Measurements from ENCODE around the gene SGSM1.
"Not testable (repeated sequence)": the region's sequence is repeated elsewhere in the genome, so short reads cannot be mapped to it uniquely, and the experiment has no call there.

The SGSM1 gene

GRCh38 chr22:24836282-24836681, 30.3 kb downstream of the SGSM1 start:
- no peak for DNase-seq (ENCODE audit: low read depth in 2 of 2)

DNA sequence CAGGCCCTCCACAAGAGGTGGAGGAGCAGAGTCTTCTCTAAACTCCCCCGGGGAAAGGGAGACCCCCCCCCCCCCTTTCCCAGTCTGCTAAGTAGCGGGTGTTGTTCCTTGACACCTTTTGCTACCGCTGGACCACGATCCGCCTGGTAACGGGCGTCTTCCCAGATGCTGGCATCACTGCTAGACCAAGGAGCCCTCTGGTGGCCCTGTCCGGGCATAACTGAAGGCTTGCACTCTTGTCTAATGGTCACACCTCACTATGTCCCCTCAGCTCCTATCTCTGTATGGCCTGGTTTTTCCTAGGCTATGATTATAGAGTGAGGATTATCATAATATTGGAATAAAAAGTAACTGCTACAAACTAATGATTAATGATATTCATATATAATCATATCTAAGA, 31.5 kb downstream of the SGSM1 start:
- not testable (repeated sequence) for DNase-seq (ENCODE audit: low read depth in 2 of 2)

- DNase-seq (ENCODE audit: low read depth in 2 of 2): no peak
These were observed 35.2 kb downstream of the SGSM1 start for GRCh38 chr22:24841261-24841660.

DNA sequence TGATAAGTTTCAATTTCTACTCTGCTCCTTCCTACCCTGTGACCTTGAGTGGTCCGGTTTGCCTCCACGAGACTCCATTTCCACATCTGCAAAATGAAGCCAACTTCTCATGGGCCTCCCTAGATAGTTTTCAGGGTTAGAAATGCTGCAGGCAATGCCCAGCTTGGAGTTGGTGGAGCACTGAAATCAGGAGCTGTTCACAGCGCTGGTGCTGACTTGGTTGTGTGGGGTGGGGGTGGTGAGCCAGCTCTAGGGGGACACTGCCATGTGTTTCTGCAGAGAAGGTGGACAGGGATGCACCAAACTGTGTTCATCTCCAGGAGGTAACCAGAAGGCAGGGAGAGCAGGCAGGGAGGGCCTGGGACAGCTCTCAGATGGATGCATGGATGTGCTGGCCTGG, 37.0 kb downstream of the SGSM1 start:
- no peak for DNase-seq (ENCODE audit: low read depth in 2 of 2)

- no peak for DNase-seq (ENCODE audit: low read depth in 2 of 2)
These were observed 39.3 kb downstream of the SGSM1 start for GRCh38 chr22:24845041-24845898.

DNA sequence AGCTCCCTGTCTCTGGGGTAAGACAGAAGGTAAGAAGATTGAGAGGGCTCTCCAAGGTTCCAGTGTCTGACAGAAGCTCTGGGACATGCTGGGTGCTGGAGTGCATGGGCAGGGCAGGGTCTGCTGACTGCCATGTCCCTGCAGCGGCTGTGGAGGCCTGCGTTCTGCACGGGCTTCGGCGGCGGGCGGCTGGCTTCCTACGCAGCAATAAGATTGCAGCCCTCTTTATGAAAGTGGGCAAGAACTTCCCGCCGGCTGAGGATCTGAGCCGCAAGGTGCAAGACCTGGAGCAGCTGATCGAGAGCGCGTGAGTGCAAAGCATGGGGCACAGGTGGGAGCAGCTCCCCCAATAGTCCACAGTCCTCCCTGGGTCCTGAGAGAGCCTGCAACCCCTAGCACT, 41.5 kb downstream of the SGSM1 start:
- no peak for DNase-seq (ENCODE audit: low read depth in 2 of 2)

GRCh38 chr22:24848559-24849168, 42.7 kb downstream of the SGSM1 start:
- no peak for DNase-seq (ENCODE audit: low read depth in 2 of 2)

- no peak for DNase-seq (ENCODE audit: low read depth in 2 of 2)
These were observed 49.8 kb downstream of the SGSM1 start for GRCh38 chr22:24855794-24856193.

DNA sequence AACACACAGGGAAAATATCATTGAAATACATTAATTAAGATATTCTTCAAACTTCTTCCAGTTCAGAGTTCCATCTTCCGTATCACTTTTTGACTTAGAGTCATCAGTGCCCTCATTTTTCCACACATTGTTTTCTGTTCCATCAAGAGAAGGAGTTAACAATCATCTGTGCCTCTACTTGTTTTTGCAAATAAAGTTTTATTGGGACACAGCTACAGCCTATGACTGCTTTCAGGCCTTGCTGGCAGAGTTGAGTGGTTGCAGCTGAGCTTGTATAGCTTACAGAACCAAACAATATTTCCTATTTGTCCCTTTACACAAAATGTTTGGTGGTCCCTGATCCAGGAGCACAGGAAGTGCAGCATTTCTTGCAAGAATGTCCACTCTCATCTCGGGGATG, 51.6 kb downstream of the SGSM1 start:
- no peak for DNase-seq (ENCODE audit: low read depth in 2 of 2)

- no peak for DNase-seq (ENCODE audit: low read depth in 2 of 2)
These were observed 53.6 kb downstream of the SGSM1 start for GRCh38 chr22:24859587-24859986.

GRCh38 chr22:24865508-24865907, 59.5 kb downstream of the SGSM1 start:
- DNase-seq (ENCODE audit: low read depth in 2 of 2): no peak

DNA sequence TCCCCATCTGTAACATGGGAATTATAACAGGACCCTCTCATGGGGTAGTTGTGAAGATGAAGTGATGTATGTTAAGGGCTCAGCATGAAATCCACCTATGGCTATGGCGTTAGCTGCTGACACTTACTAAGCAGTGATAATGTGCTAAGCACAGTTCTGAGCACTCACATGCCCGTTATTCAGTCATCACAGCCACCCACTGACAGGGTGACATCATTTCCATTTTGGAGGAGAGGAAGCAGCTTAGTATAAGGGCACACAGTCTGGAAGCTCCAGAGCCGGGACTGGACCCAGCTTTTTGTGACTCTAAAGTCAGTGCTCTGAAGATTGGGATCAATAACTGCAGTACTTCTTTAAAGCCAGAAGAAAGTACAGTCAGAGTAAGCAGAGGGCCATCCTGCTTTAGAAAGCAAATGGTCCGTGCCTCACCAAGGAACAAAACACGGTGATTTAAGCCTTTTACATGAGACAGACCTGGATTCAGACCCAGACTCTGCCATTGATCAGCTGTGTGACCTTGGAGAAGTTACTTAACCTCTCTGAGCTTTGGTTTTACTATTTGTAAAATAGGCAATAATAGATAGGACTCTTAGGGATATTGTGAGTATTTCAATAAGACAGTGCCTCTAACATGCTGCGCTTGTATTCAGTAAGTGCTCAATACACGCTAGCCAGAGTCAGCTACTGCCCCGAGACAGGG, 61.5 kb downstream of the SGSM1 start:
- no peak for DNase-seq (ENCODE audit: low read depth in 2 of 2)

- DNase-seq (ENCODE audit: low read depth in 2 of 2): no peak
These were observed 63.0 kb downstream of the SGSM1 start for GRCh38 chr22:24868979-24869378.

DNA sequence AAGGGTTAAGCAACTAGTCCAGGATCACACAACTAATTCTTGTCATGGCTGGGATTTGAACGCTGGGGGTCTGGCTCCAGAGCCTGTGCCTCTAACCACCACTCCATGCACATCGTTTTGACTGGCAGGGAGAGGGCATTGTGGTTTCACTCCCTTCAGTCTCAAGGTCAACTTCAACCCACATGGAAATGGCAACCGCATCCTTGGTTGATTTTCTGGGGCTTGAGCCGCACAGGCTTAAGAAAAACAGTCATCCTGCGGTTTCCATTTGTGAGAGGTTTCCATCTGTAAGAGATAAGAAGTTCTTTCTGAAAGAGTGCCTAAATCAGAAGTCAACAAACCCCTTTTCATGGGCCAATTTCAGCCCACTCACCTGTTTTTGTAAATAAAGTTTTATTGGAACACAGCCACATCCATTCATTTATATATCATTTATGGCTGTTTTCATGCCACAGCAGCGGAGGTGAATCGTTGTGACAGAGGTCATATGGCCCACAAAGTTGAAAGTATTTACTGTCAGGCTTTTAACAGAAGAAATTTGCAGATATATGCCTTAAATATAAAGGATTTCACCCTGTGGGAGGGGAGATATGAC, 65.7 kb downstream of the SGSM1 start:
- no peak for DNase-seq (ENCODE audit: low read depth in 2 of 2)

GRCh38 chr22:24873226-24873625, 67.2 kb downstream of the SGSM1 start:
- no peak for DNase-seq (ENCODE audit: low read depth in 2 of 2)

GRCh38 chr22:24875862-24876506, 70.0 kb downstream of the SGSM1 start:
- no peak for DNase-seq (ENCODE audit: low read depth in 2 of 2)

- no peak for DNase-seq (ENCODE audit: low read depth in 2 of 2)
These were observed 70.7 kb downstream of the SGSM1 start for GRCh38 chr22:24876700-24877099.

GRCh38 chr22:24878969-24879368, 73.0 kb downstream of the SGSM1 start:
- DNase-seq (ENCODE audit: low read depth in 2 of 2): no peak

- no peak for DNase-seq (ENCODE audit: low read depth in 2 of 2)
These were observed 77.4 kb downstream of the SGSM1 start for GRCh38 chr22:24883432-24883831.

GRCh38 chr22:24887260-24887659, 81.2 kb downstream of the SGSM1 start:
- no peak for DNase-seq (ENCODE audit: low read depth in 2 of 2)

- DNase-seq (ENCODE audit: low read depth in 2 of 2): no peak
These were observed 87.5 kb downstream of the SGSM1 start for GRCh38 chr22:24893341-24894070.

Measured in stimulated activated CD8-positive, alpha-beta memory T cell treated with anti-CD3 and anti-CD28 coated beads, Interleukin-2, amount 100 ng/mL, for 48 hours (primary cell).